Esophagus squamous epithelium (tissue), 5 donors: ENCODE data around the gene RNPEPL1. TPM values are rescaled to one million over a fixed set of nuclear protein-coding genes. Genes with fewer than 3 reads are reported as not detected.
A peak's percentile ranks its signal among the peaks of the same experiment; 100 is the strongest.
"Not testable (repeated sequence)": the region's sequence is repeated elsewhere in the genome, so short reads cannot be mapped to it uniquely, and the experiment has no call there.

ENCODE experiments used
- DNase-seq: peaks from one replicate; lab custom pipeline; 2025; lab: John Stamatoyannopoulos, UW
- H3K27ac ChIP-seq, 4 donors: fragments of 200-600 bp; sonication (generic); one replicate each; pipeline ENCODE4 v1.5.1; 2016 to 2019; ENCODE audit warnings: mild to moderate bottlenecking in 1 of 4
- H3K27me3 ChIP-seq, 4 donors: fragments of 200-600 bp; sonication (generic); 1 replicate in 3 of 4; 2 replicates in 1 of 4; pipeline versions ENCODE4 v1.5.1 to v1.6.0; 2017 to 2021; ENCODE audit warnings: antibody characterized with exemption in 1 of 4
- H3K36me3 ChIP-seq, 3 donors: fragments of 200-600 bp; sonication (generic); one replicate each; pipeline ENCODE4 v1.5.1; 2016 to 2019
- H3K4me1 ChIP-seq, 3 donors: fragments of 200-600 bp; sonication (generic); one replicate each; pipeline ENCODE4 v1.5.1; 2017 to 2019
- H3K4me3 ChIP-seq, 4 donors: fragments of 200-600 bp; sonication (generic); 1 replicate in 3 of 4; 2 replicates in 1 of 4; pipeline ENCODE4 v1.5.1; 2016 to 2019; ENCODE audit warnings: mild to moderate bottlenecking in 2 of 4, moderate library complexity in 1 of 4
- H3K9me3 ChIP-seq, 3 donors: fragments of 200-600 bp; sonication (generic); one replicate each; pipeline ENCODE4 v1.5.1; 2016 to 2019
- CTCF ChIP-seq, 6 experiments: fragments of 450-650 bp in 4 of 6; fragments of 200-600 bp in 2 of 6; sonication (generic) in 2 of 6; IDR thresholded peaks; one replicate each; pipeline ENCODE4 v1.5.1; 2016 to 2019; ENCODE audit warnings: antibody characterized with exemption in 6 of 6, mild to moderate bottlenecking in 4 of 6, moderate library complexity in 4 of 6
- POLR2A ChIP-seq, 4 donors: fragments of 450-650 bp; IDR thresholded peaks; one replicate each; pipeline ENCODE4 v1.6.1; 2017; ENCODE audit warnings: antibody characterized with exemption in 4 of 4, mild to moderate bottlenecking in 4 of 4, moderate library complexity in 3 of 4
- WGBS, 2 donors: methylation state at CpG; one replicate each; pipeline ENCODE4 v1.1.5; 2018; 5-methylcytosine and 5-hydroxymethylcytosine counted together
- intact Hi-C: fragments of 100-400 bp; cut with DNase I; formaldehyde crosslinking; loops from one replicate; pipeline ENCODE4 v1.15.0; 2022
- total RNA-seq, 4 donors: library from RNA; depleted of rRNA; stranded (reverse); fragments of >200 nt; gene quantifications; one replicate each; pipeline ENCODE4 v1.1.0, GENCODE V29; 2016
- donor health status: DM: yes; HTN: yes; CAD: no.

RNPEPL1 gene
- total RNA-seq: 10 to 100 TPM; 41.9 to 96.5 (median 48.1) TPM

- peaks cover 47 to 81% (median 50%) of the 10 kb centered on the region in 3 donors for H3K4me1 ChIP-seq
- intact Hi-C loops: no loop called here
Measured at GRCh38 chr2:240567872-240568677, at the start of gene RNPEPL1. Gene RNPEPL1 (plus strand): TSS chr2:240568484. CDS start chr2:240568587, 103 bp downstream.

GRCh38 chr2:240518981-240519380 is 49.3 kb upstream of the RNPEPL1 start:
- no peak for TF ChIP-seq POLR2A (IDR thresholded peaks at IDR 0.05)
- Histone ChIP-seq H3K27me3 (peaks cover 0 to 15% (median 0%) of the 10 kb centered on the region in 4 donors), H3K4me3 (peak overlapping the region in 1 of 4 donors; percentile 2), H3K4me1 (peaks cover 7 to 25% (median 19%) of the 10 kb centered on the region in 3 donors), H3K27ac (no peak overlapping the region), H3K9me3 (no peaks in the 10 kb centered on the region), H3K36me3 (peaks cover 0 to 22% (median 14%) of the 10 kb centered on the region in 3 donors)
- WGBS, 2 donors: 89 to 94% methylated on average over 4 to 5 of the region's 5 CpGs
- DNase-seq: no peak
- intact Hi-C loops: no loop called here

More at GRCh38 chr2:240567872-240568677, at the start of gene RNPEPL1:
- TF ChIP-seq POLR2A (IDR thresholded peaks at IDR 0.05) (peak in 1 of 4 donors; percentile 20), CTCF (IDR thresholded peaks at IDR 0.05) (peak in 1 of 6 experiments; percentile 18)
- H3K36me3 ChIP-seq: peaks cover 0 to 21% (median 5%) of the 10 kb centered on the region in 3 donors
- no peaks in the 10 kb centered on the region for H3K27me3 ChIP-seq
- peak within 1 kb of the TSS; percentile 92 to 98 (median 97) for H3K27ac ChIP-seq
- 0% methylated on average over 7 of the region's 106 CpGs; no CpG with 5 or more reads in 1 of the 2 donors for WGBS, 2 donors
- no peak for DNase-seq
- H3K9me3 ChIP-seq: no peaks in the 10 kb centered on the region
- H3K4me3 ChIP-seq: peak within 1 kb of the TSS; percentile 56 to 94 (median 75)

DNA sequence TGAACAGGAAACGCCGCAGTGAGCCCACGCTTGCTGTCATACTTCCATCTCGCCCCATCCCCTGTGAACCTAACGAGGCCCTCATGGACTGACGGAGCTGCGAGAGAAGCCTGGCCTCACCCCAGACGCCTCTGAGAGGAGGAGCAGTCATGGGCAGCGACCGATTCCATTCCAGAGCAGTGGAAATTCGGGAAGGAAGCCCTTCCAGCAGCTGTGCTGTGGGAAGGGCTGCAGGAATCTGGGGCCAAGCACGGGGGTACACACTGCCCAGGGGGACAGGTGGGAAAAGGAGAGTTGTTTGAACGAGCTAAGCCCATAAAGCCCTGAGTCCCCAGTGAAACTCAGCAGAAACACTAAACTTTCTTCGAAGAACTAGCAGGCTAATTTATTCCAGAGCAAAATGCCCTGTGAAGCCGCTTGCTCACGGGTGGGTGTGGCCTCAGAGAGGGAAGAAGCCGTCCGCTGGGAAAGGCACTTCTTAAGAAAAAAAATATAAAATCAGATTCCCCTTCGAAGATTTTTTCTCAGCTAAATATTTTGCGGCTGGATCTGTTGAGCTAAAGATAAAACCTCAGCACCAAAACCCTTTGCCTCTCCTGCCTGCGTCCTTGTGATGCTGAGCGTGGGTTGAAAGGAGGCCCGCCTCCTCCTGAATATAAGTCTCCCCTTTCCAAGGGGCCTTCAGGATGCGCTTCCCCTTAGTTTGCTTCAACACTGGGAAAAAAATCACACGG is 48.7 kb upstream of the RNPEPL1 start:
- Histone ChIP-seq H3K27ac (no peak overlapping the region), H3K4me3 (peak overlapping the region in 3 of 4 donors; percentile 2 to 26 (median 11)), H3K36me3 (peaks cover 0 to 28% (median 14%) of the 10 kb centered on the region in 3 donors), H3K27me3 (peaks cover 0 to 15% (median 0%) of the 10 kb centered on the region in 4 donors), H3K4me1 (peaks cover 2 to 19% (median 13%) of the 10 kb centered on the region in 3 donors), H3K9me3 (peaks cover 0 to 2% (median 0%) of the 10 kb centered on the region in 3 donors)
- no peak for TF ChIP-seq POLR2A (IDR thresholded peaks at IDR 0.05)
- TF ChIP-seq CTCF (IDR thresholded peaks at IDR 0.05): no peak
- 43 to 46% methylated on average over 21 to 23 of the region's 25 CpGs for WGBS, 2 donors
- intact Hi-C loops: no loop called here
- DNase-seq: no peak

GRCh38 chr2:240520130-240520973 is 47.9 kb upstream of the RNPEPL1 start:
- no peak for DNase-seq
- Histone ChIP-seq H3K36me3 (peaks cover 0 to 36% (median 14%) of the 10 kb centered on the region in 3 donors), H3K9me3 (peaks cover 0 to 9% (median 4%) of the 10 kb centered on the region in 3 donors), H3K4me1 (peaks cover 0 to 16% (median 11%) of the 10 kb centered on the region in 3 donors), H3K27ac (no peak overlapping the region), H3K27me3 (peaks cover 0 to 15% (median 0%) of the 10 kb centered on the region in 4 donors), H3K4me3 (peak overlapping the region in 3 of 4 donors; percentile 2 to 26 (median 11))
- WGBS, 2 donors: 31 to 75% methylated on average over 2 to 9 of the region's 52 CpGs
- TF ChIP-seq CTCF (IDR thresholded peaks at IDR 0.05): peak in 1 of 6 experiments; percentile 31
- TF ChIP-seq POLR2A (IDR thresholded peaks at IDR 0.05): no peak
- intact Hi-C loops: no loop called here

DNA sequence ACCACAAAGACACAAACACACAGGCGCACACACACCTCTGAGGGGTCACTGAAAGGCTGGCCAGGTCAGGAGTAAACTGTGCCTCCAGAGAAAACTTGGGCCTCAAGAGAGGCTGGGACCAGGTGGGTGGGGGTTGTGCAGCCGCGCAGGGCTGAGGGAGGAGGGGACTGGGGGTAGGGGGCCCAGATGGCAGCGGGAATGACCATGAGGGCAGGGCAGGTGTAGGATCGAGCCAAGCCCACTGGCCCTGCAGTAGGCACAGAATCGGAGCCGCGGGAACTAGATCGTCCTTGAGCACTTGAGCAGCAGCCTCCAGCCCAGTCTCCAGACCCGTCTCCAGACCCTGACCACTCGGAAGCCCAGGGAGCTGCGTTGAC is 47.3 kb upstream of the RNPEPL1 start:
- Histone ChIP-seq H3K27me3 (peaks cover 0 to 15% (median 0%) of the 10 kb centered on the region in 4 donors), H3K27ac (no peak overlapping the region), H3K4me3 (no peak overlapping the region), H3K9me3 (peaks cover 0 to 15% (median 5%) of the 10 kb centered on the region in 3 donors), H3K36me3 (peaks cover 0 to 42% (median 14%) of the 10 kb centered on the region in 3 donors), H3K4me1 (peaks cover 0 to 16% (median 11%) of the 10 kb centered on the region in 3 donors)
- 92 to 100% methylated on average over 6 of the region's 12 CpGs for WGBS, 2 donors
- TF ChIP-seq CTCF (IDR thresholded peaks at IDR 0.05) (no peak), POLR2A (IDR thresholded peaks at IDR 0.05) (no peak)
- intact Hi-C loops: no loop called here
- DNase-seq: no peak

- H3K4me1 ChIP-seq: peaks cover 0 to 16% (median 11%) of the 10 kb centered on the region in 3 donors
- peaks cover 0 to 15% (median 0%) of the 10 kb centered on the region in 4 donors for H3K27me3 ChIP-seq
- H3K36me3 ChIP-seq: peaks cover 0 to 51% (median 14%) of the 10 kb centered on the region in 3 donors
- intact Hi-C loops, H3K27ac ChIP-seq, DNase-seq, H3K4me3 ChIP-seq: not testable (repeated sequence)
- 91 to 97% methylated on average over 5 of the region's 5 CpGs for WGBS, 2 donors
- peaks cover 0 to 15% (median 5%) of the 10 kb centered on the region in 3 donors for H3K9me3 ChIP-seq
Measured at GRCh38 chr2:240521885-240522284, 46.4 kb upstream of the RNPEPL1 start.
